Measurements from ENCODE around the gene TSPYL6.

Gene TSPYL6

DNA sequence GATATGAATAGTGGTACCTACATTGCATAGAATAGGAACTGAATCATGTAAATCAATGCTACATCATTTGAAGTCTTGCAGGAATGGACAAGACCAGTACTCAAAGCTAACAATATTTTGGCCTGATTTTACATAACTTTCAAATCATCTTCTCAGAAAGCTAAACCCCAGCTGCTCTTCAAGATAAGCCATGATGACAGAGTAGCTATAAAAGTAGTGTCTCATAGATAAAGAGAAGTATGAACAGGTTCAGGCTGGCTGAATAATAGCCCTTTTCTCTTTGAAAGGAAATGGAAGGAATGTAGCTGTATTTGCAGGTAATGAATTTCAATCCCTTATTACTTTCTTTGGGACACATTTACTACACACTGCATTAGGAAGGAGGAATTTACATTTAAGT, 28.2 kb downstream of the TSPYL6 start:
- no peak for DNase-seq (ENCODE audit: low read depth, low spot score)
- Histone ChIP-seq H3K27ac (ENCODE audit: low read length) (no peak overlapping the region), H3K27me3 (ENCODE audit: control insufficient read depth, insufficient read depth, low read length) (no peaks in the 10 kb centered on the region), H3K4me3 (ENCODE audit: low read length) (no peak overlapping the region), H3K9me3 (ENCODE audit: control insufficient read depth, insufficient read depth, low read length) (no peaks in the 10 kb centered on the region), H3K4me1 (ENCODE audit: control insufficient read depth, insufficient read depth, low read length) (no peaks in the 10 kb centered on the region), H3K36me3 (ENCODE audit: control insufficient read depth, insufficient read depth, low read length) (no peaks in the 10 kb centered on the region)

GRCh38 chr2:54226260-54226659, 29.8 kb downstream of the TSPYL6 start:
- Histone ChIP-seq H3K4me1 (ENCODE audit: control insufficient read depth, insufficient read depth, low read length) (no peaks in the 10 kb centered on the region), H3K36me3 (ENCODE audit: control insufficient read depth, insufficient read depth, low read length) (no peaks in the 10 kb centered on the region), H3K4me3 (ENCODE audit: low read length) (no peak overlapping the region), H3K9me3 (ENCODE audit: control insufficient read depth, insufficient read depth, low read length) (no peaks in the 10 kb centered on the region), H3K27me3 (ENCODE audit: control insufficient read depth, insufficient read depth, low read length) (no peaks in the 10 kb centered on the region), H3K27ac (ENCODE audit: low read length) (no peak overlapping the region)
- no peak for DNase-seq (ENCODE audit: low read depth, low spot score)
- WGBS (ENCODE audit: insufficient coverage, insufficient read length) = no CpG with 5 or more reads among the region's 2 CpGs

- no peak overlapping the region for H3K27ac ChIP-seq (ENCODE audit: low read length)
- no CpG with 5 or more reads among the region's 2 CpGs for WGBS (ENCODE audit: insufficient coverage, insufficient read length)
- H3K4me3 ChIP-seq (ENCODE audit: low read length) = no peak overlapping the region
- H3K36me3 ChIP-seq (ENCODE audit: control insufficient read depth, insufficient read depth, low read length) = no peaks in the 10 kb centered on the region
- no peaks in the 10 kb centered on the region for H3K9me3 ChIP-seq (ENCODE audit: control insufficient read depth, insufficient read depth, low read length)
- H3K27me3 ChIP-seq (ENCODE audit: control insufficient read depth, insufficient read depth, low read length) = no peaks in the 10 kb centered on the region
- DNase-seq (ENCODE audit: low read depth, low spot score) = no peak
- H3K4me1 ChIP-seq (ENCODE audit: control insufficient read depth, insufficient read depth, low read length) = no peaks in the 10 kb centered on the region
Measured at GRCh38 chr2:54224997-54225396, 31.0 kb downstream of the TSPYL6 start.

DNA sequence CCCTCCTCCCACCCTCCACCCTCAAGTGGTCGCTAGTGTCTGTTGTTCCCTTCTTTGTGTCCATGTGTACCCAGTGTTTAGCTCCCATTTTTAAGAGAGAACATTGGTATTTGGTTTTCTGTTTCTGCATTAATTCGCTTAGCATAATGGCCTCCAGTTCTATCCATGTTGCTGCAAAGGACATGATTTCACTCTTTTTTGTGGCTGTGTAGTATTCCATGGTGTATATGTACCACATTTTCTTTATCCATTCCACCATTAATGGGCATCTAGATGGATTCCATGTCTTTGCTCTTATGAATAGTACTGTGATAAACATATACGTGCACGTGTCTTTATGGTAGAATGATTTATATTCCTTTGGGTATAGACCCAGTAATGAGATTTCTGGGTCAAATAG, 42.9 kb downstream of the TSPYL6 start:
- Histone ChIP-seq H3K4me3 (ENCODE audit: low read length) (no peak overlapping the region), H3K27ac (ENCODE audit: low read length) (no peak overlapping the region), H3K4me1 (ENCODE audit: control insufficient read depth, insufficient read depth, low read length) (no peaks in the 10 kb centered on the region), H3K9me3 (ENCODE audit: control insufficient read depth, insufficient read depth, low read length) (no peaks in the 10 kb centered on the region), H3K36me3 (ENCODE audit: control insufficient read depth, insufficient read depth, low read length) (no peaks in the 10 kb centered on the region), H3K27me3 (ENCODE audit: control insufficient read depth, insufficient read depth, low read length) (no peaks in the 10 kb centered on the region)
- no CpG with 5 or more reads among the region's 4 CpGs for WGBS (ENCODE audit: insufficient coverage, insufficient read length)
- no peak for DNase-seq (ENCODE audit: low read depth, low spot score)

GRCh38 chr2:54212456-54212855, 43.6 kb downstream of the TSPYL6 start:
- WGBS (ENCODE audit: insufficient coverage, insufficient read length) = no CpG with 5 or more reads among the region's 1 CpG
- no peaks in the 10 kb centered on the region for H3K36me3 ChIP-seq (ENCODE audit: control insufficient read depth, insufficient read depth, low read length)
- no peaks in the 10 kb centered on the region for H3K27me3 ChIP-seq (ENCODE audit: control insufficient read depth, insufficient read depth, low read length)
- H3K27ac ChIP-seq (ENCODE audit: low read length) = no peak overlapping the region
- no peaks in the 10 kb centered on the region for H3K4me1 ChIP-seq (ENCODE audit: control insufficient read depth, insufficient read depth, low read length)
- H3K9me3 ChIP-seq (ENCODE audit: control insufficient read depth, insufficient read depth, low read length) = no peaks in the 10 kb centered on the region
- no peak for DNase-seq (ENCODE audit: low read depth, low spot score)
- no peak overlapping the region for H3K4me3 ChIP-seq (ENCODE audit: low read length)

GRCh38 chr2:54209379-54209778, 46.6 kb downstream of the TSPYL6 start:
- Histone ChIP-seq H3K9me3 (ENCODE audit: control insufficient read depth, insufficient read depth, low read length) (no peaks in the 10 kb centered on the region), H3K4me1 (ENCODE audit: control insufficient read depth, insufficient read depth, low read length) (no peaks in the 10 kb centered on the region), H3K36me3 (ENCODE audit: control insufficient read depth, insufficient read depth, low read length) (no peaks in the 10 kb centered on the region), H3K27ac (ENCODE audit: low read length) (no peak overlapping the region), H3K27me3 (ENCODE audit: control insufficient read depth, insufficient read depth, low read length) (no peaks in the 10 kb centered on the region), H3K4me3 (ENCODE audit: low read length) (no peak overlapping the region)
- WGBS (ENCODE audit: insufficient coverage, insufficient read length) = no CpG with 5 or more reads among the region's 3 CpGs
- DNase-seq (ENCODE audit: low read depth, low spot score) = no peak

GRCh38 chr2:54208364-54209240, 47.4 kb downstream of the TSPYL6 start:
- no peaks in the 10 kb centered on the region for H3K9me3 ChIP-seq (ENCODE audit: control insufficient read depth, insufficient read depth, low read length)
- no peaks in the 10 kb centered on the region for H3K4me1 ChIP-seq (ENCODE audit: control insufficient read depth, insufficient read depth, low read length)
- no peak overlapping the region for H3K4me3 ChIP-seq (ENCODE audit: low read length)
- DNase-seq (ENCODE audit: low read depth, low spot score) = no peak
- no peaks in the 10 kb centered on the region for H3K36me3 ChIP-seq (ENCODE audit: control insufficient read depth, insufficient read depth, low read length)
- no CpG with 5 or more reads among the region's 1 CpG for WGBS (ENCODE audit: insufficient coverage, insufficient read length)
- no peaks in the 10 kb centered on the region for H3K27me3 ChIP-seq (ENCODE audit: control insufficient read depth, insufficient read depth, low read length)
- H3K27ac ChIP-seq (ENCODE audit: low read length) = no peak overlapping the region

DNA sequence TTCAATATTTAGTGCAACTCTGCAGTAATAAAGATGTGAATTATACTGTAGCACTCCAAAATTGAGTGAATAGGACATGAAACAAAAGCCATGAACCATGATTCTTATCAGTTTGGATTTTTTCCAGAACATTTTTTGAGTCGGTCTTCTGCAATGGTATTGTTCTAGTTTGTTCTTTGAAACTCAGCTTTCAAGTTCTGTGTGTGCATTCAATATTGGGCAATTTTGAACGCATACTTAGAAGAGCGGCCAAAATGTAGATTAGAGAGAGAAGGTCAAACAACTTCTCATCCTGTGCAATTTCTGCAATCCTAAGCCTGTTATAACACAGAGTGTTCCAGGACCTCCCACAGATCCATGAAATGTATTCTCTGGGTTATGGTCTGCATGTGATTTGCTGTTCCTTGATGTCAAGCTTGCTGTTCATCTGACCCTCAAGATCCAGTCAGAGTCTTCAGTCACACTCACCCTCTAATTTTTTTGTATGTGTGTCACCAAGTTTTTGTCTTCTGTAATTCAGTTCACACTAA, 48.3 kb downstream of the TSPYL6 start:
- Histone ChIP-seq H3K9me3 (ENCODE audit: control insufficient read depth, insufficient read depth, low read length) (no peaks in the 10 kb centered on the region), H3K27ac (ENCODE audit: low read length) (no peak overlapping the region), H3K4me3 (ENCODE audit: low read length) (no peak overlapping the region), H3K27me3 (ENCODE audit: control insufficient read depth, insufficient read depth, low read length) (no peaks in the 10 kb centered on the region), H3K36me3 (ENCODE audit: control insufficient read depth, insufficient read depth, low read length) (no peaks in the 10 kb centered on the region), H3K4me1 (ENCODE audit: control insufficient read depth, insufficient read depth, low read length) (no peaks in the 10 kb centered on the region)
- DNase-seq (ENCODE audit: low read depth, low spot score) = no peak
- WGBS (ENCODE audit: insufficient coverage, insufficient read length) = no CpG with 5 or more reads among the region's 3 CpGs

- Histone ChIP-seq H3K9me3 (ENCODE audit: control insufficient read depth, insufficient read depth, low read length) (no peaks in the 10 kb centered on the region), H3K27ac (ENCODE audit: low read length) (no peak overlapping the region), H3K4me3 (ENCODE audit: low read length) (no peak overlapping the region), H3K27me3 (ENCODE audit: control insufficient read depth, insufficient read depth, low read length) (no peaks in the 10 kb centered on the region), H3K4me1 (ENCODE audit: control insufficient read depth, insufficient read depth, low read length) (no peaks in the 10 kb centered on the region), H3K36me3 (ENCODE audit: control insufficient read depth, insufficient read depth, low read length) (no peaks in the 10 kb centered on the region)
- WGBS (ENCODE audit: insufficient coverage, insufficient read length) = no CpG with 5 or more reads among the region's 2 CpGs
- no peak for DNase-seq (ENCODE audit: low read depth, low spot score)
Measured at GRCh38 chr2:54206596-54206995, 49.4 kb downstream of the TSPYL6 start.

GRCh38 chr2:54204476-54204875, 51.6 kb downstream of the TSPYL6 start:
- no peaks in the 10 kb centered on the region for H3K4me1 ChIP-seq (ENCODE audit: control insufficient read depth, insufficient read depth, low read length)
- no peak for DNase-seq (ENCODE audit: low read depth, low spot score)

More at GRCh38 chr2:54204476-54204875, 51.6 kb downstream of the TSPYL6 start:
- Histone ChIP-seq H3K27ac (ENCODE audit: low read length) (no peak overlapping the region), H3K9me3 (ENCODE audit: control insufficient read depth, insufficient read depth, low read length) (no peaks in the 10 kb centered on the region), H3K4me3 (ENCODE audit: low read length) (no peak overlapping the region), H3K27me3 (ENCODE audit: control insufficient read depth, insufficient read depth, low read length) (no peaks in the 10 kb centered on the region), H3K36me3 (ENCODE audit: control insufficient read depth, insufficient read depth, low read length) (no peaks in the 10 kb centered on the region)
- no CpG with 5 or more reads among the region's 2 CpGs for WGBS (ENCODE audit: insufficient coverage, insufficient read length)
